H1 (cell line): ENCODE data around the gene MREG. TPM values are rescaled to one million over a fixed set of nuclear protein-coding genes. Genes with fewer than 3 reads are reported as not detected.

Experiments
- CTCF ChIA-PET: fragments of 300-600 bp; sonication (Branson Sonifier 250); formaldehyde crosslinking; loops from one replicate; lab custom pipeline; 2021; ENCODE audit not compliant: partially characterized antibody; lab: Charles Lee
- POLR2A ChIA-PET: fragments of 300-600 bp; sonication (Branson Sonifier 250); formaldehyde crosslinking; loops from one replicate; lab custom pipeline; 2021; ENCODE audit warnings: inconsistent platforms; ENCODE audit not compliant: partially characterized antibody; lab: Charles Lee
- DNase-seq, 2 experiments: peaks; one replicate each; pipeline versions ENCODE4 v3.0.0 to v3.0.0-alpha.2; 2010 to 2022; ENCODE audit warnings: low spot score in 2 of 2, low read depth in 1 of 2, mixed read lengths in 1 of 2
- FAIRE-seq: peaks from 2 replicates; lab custom pipeline; 2011; peaks lifted over from hg19 to GRCh38; lab: Jason Lieb, UNC
- H2AFZ ChIP-seq: 2 replicates; pipeline ENCODE4 v1.8.1; 2012; ENCODE audit warnings: low read length, inconsistent platforms
- H2AK5ac ChIP-seq: 2 replicates; pipeline ENCODE4 v1.6.1; 2013; ENCODE audit warnings: low read depth, low read length
- H2BK120ac ChIP-seq: replicated peaks from 2 replicates; pipeline ENCODE3; 2013; ENCODE audit warnings: low read depth, low read length, inconsistent platforms
- H2BK12ac ChIP-seq: 2 replicates; pipeline ENCODE4 v1.6.1; 2013; ENCODE audit warnings: low read depth, low read length
- H2BK15ac ChIP-seq: 2 replicates; pipeline ENCODE4 v1.6.1; 2013; ENCODE audit warnings: low read length
- H2BK20ac ChIP-seq: 2 replicates; pipeline ENCODE4 v1.6.1; 2013; ENCODE audit warnings: low read length
- H2BK5ac ChIP-seq: 2 replicates; pipeline ENCODE4 v1.6.1; 2013; ENCODE audit warnings: low read depth, low read length
- H3K14ac ChIP-seq: 2 replicates; pipeline ENCODE4 v1.6.1; 2013; ENCODE audit warnings: inconsistent platforms; ENCODE audit not compliant: insufficient read length
- H3K18ac ChIP-seq: 2 replicates; pipeline ENCODE4 v1.6.1; 2013; ENCODE audit warnings: low read length; ENCODE audit errors: extremely low read depth
- H3K23ac ChIP-seq: 2 replicates; pipeline ENCODE4 v1.6.1; 2013; ENCODE audit warnings: inconsistent platforms; ENCODE audit not compliant: insufficient read length
- H3K23me2 ChIP-seq: 2 replicates; pipeline ENCODE4 v1.6.1; 2013; ENCODE audit warnings: low read depth, low read length
- H3K27ac ChIP-seq: 2 replicates; pipeline ENCODE4 v1.6.1; 2011; ENCODE audit warnings: low read depth, low read length, inconsistent platforms
- H3K27me3 ChIP-seq, 4 experiments: replicated peaks in 1 of 4; 1 replicate in 1 of 4; 2 replicates in 3 of 4; pipeline versions ENCODE4 v1.6.1 to v1.8.1; 2011 to 2013; ENCODE audit warnings: low read length in 3 of 4, mild to moderate bottlenecking in 3 of 4, inconsistent platforms in 2 of 4, mixed read lengths in 2 of 4, moderate library complexity in 1 of 4; ENCODE audit not compliant: control insufficient read depth in 3 of 4, insufficient read depth in 3 of 4; ENCODE audit errors: extremely low read depth in 1 of 4
- H3K36me3 ChIP-seq, 4 experiments: 2 replicates each; pipeline versions ENCODE4 v1.6.1 to v1.8.1; 2011 to 2013; ENCODE audit warnings: mild to moderate bottlenecking in 4 of 4, low read length in 3 of 4, moderate library complexity in 2 of 4, control low read depth in 1 of 4, inconsistent platforms in 1 of 4; ENCODE audit not compliant: insufficient read depth in 4 of 4, control insufficient read depth in 2 of 4
- H3K4ac ChIP-seq: replicated peaks from 2 replicates; pipeline ENCODE3; 2013; ENCODE audit warnings: low read length, low read depth, mixed read lengths, inconsistent platforms; ENCODE audit not compliant: insufficient read length
- H3K4me1 ChIP-seq, 4 experiments: replicated peaks in 1 of 4; 1 replicate in 1 of 4; 2 replicates in 3 of 4; pipeline versions ENCODE4 v1.6.1 to v1.8.1; 2011 to 2013; ENCODE audit warnings: low read length in 3 of 4, inconsistent platforms in 2 of 4, mixed read lengths in 1 of 4; ENCODE audit not compliant: insufficient read depth in 4 of 4, control insufficient read depth in 3 of 4
- H3K4me2 ChIP-seq, 2 experiments: 2 replicates each; pipeline versions ENCODE4 v1.6.1 to v1.8.1; 2011 to 2013; ENCODE audit warnings: low read depth in 2 of 2, low read length in 2 of 2, control low read depth in 1 of 2, inconsistent platforms in 1 of 2, mild to moderate bottlenecking in 1 of 2; ENCODE audit not compliant: insufficient read depth in 1 of 2
- H3K4me3 ChIP-seq, 4 experiments: fragments of 200-600, 300-600 bp in 1 of 4; sonication (generic), shearing (Covaris generic), sonication (Bioruptor Twin) in 1 of 4; 2 replicates each; pipeline versions ENCODE4 v1.5.1 to v1.8.1; 2011 to 2016; ENCODE audit warnings: low read length in 4 of 4, low read depth in 3 of 4, control low read depth in 2 of 4, inconsistent platforms in 2 of 4, mild to moderate bottlenecking in 2 of 4, mixed read lengths in 1 of 4, moderate library complexity in 1 of 4; ENCODE audit not compliant: insufficient read depth in 2 of 4; ENCODE audit errors: extremely low read depth in 1 of 4
- H3K56ac ChIP-seq: replicated peaks from 2 replicates; pipeline ENCODE3; 2013; ENCODE audit warnings: low read depth, mild to moderate bottlenecking, mixed read lengths, low read length, inconsistent platforms; ENCODE audit not compliant: insufficient read length
- H3K79me1 ChIP-seq: 2 replicates; pipeline ENCODE4 v1.6.1; 2013; ENCODE audit warnings: low read depth, low read length, control low read depth
- H3K79me2 ChIP-seq, 2 experiments: 2 replicates each; pipeline versions ENCODE4 v1.6.1 to v1.8.1; 2012 to 2013; ENCODE audit warnings: low read length in 2 of 2, mild to moderate bottlenecking in 2 of 2, inconsistent platforms in 1 of 2; ENCODE audit not compliant: insufficient read depth in 2 of 2, control insufficient read depth in 1 of 2
- H3K9ac ChIP-seq, 4 experiments: replicated peaks in 1 of 4; 1 replicate in 1 of 4; 2 replicates in 3 of 4; pipeline versions ENCODE4 v1.6.1 to v1.8.1; 2011 to 2013; ENCODE audit warnings: low read depth in 3 of 4, low read length in 3 of 4, control low read depth in 2 of 4, mild to moderate bottlenecking in 2 of 4, moderate library complexity in 2 of 4, inconsistent platforms in 1 of 4; ENCODE audit errors: extremely low read depth in 1 of 4
- H3K9me3 ChIP-seq, 2 experiments: 2 replicates each; pipeline versions ENCODE4 v1.6.1 to v1.8.1; 2012 to 2013; ENCODE audit warnings: mild to moderate bottlenecking in 2 of 2, moderate library complexity in 2 of 2, control low read depth in 1 of 2, inconsistent platforms in 1 of 2, low read depth in 1 of 2, low read length in 1 of 2, mixed read lengths in 1 of 2; ENCODE audit not compliant: insufficient read depth in 2 of 2
- H4K20me1 ChIP-seq, 2 experiments: replicated peaks in 1 of 2; 2 replicates each; pipeline versions ENCODE3 to v1.8.1; 2011 to 2013; ENCODE audit warnings: inconsistent platforms in 2 of 2, low read length in 2 of 2, mild to moderate bottlenecking in 1 of 2; ENCODE audit not compliant: insufficient read depth in 2 of 2, control insufficient read depth in 1 of 2
- H4K5ac ChIP-seq: 2 replicates; pipeline ENCODE4 v1.6.1; 2013; ENCODE audit warnings: low read length, low read depth, mixed read lengths, inconsistent platforms; ENCODE audit not compliant: insufficient read length
- H4K8ac ChIP-seq: 2 replicates; pipeline ENCODE4 v1.8.0; 2013; ENCODE audit warnings: mild to moderate bottlenecking, moderate library complexity, low read length, inconsistent platforms; ENCODE audit not compliant: insufficient read depth; ENCODE audit errors: extremely low read depth
- H4K91ac ChIP-seq: replicated peaks from 2 replicates; pipeline ENCODE3; 2013; ENCODE audit warnings: low read length, mixed read lengths, inconsistent platforms; ENCODE audit not compliant: insufficient read length
- CBX5 ChIP-seq: fragments of 300-800, 300-1000 bp; sonication (generic); IDR thresholded peaks from 2 replicates; pipeline ENCODE4 v1.7.1; 2016; ENCODE audit warnings: antibody characterized with exemption, low read length, low read depth
- CREB1 ChIP-seq: IDR thresholded peaks from 2 replicates; pipeline ENCODE4 v1.6.1; 2012; ENCODE audit warnings: inconsistent platforms
- RXRA ChIP-seq: IDR thresholded peaks from 2 replicates; pipeline ENCODE4 v1.6.1; 2011; ENCODE audit warnings: low read depth, mild to moderate bottlenecking, low read length, moderate library complexity; ENCODE audit not compliant: insufficient read depth
- SP2 ChIP-seq: IDR thresholded peaks from 2 replicates; pipeline ENCODE4 v1.6.1; 2012; ENCODE audit warnings: mild to moderate bottlenecking, low read length, inconsistent platforms
- WGBS, 2 experiments: shearing (Covaris generic) in 1 of 2; methylation state at CpG; one replicate each; pipeline versions ENCODE4 v1.1.6 to v1.1.7; 2013 to 2015; ENCODE audit warnings: low lambda C conversion rate in 2 of 2, mixed read lengths in 2 of 2, inconsistent platforms in 1 of 2, low coverage in 1 of 2, missing lambda C conversion rate in 1 of 2; ENCODE audit not compliant: insufficient replicate concordance in 2 of 2, insufficient coverage in 1 of 2, insufficient read length in 1 of 2; ENCODE audit errors: extremely low coverage in 1 of 2, missing lambda C conversion rate in 1 of 2; 5-methylcytosine and 5-hydroxymethylcytosine counted together
- polyA plus RNA-seq, 7 experiments: library from polyadenylated mRNA; depleted of rRNA in 3 of 7; stranded (reverse) in 5 of 7; unstranded in 2 of 7; fragments of >200 nt in 5 of 7; fragments of 200-250 nt in 2 of 7; gene quantifications; 1 replicate in 5 of 7; 2 replicates in 1 of 7; 4 replicates in 1 of 7; pipeline versions ENCODE4 v1.2.1 to v1.2.3, GENCODE V29; 2011 to 2013; ENCODE audit warnings: missing spikeins in 2 of 7, mixed read lengths in 2 of 7
- total RNA-seq: library from RNA; stranded (reverse); fragmentation: NEBNext Ultra II Directional; extraction: Animal tissue kit (Norgen Biotek cat#: 25700); gene quantifications from 2 replicates; pipeline ENCODE4 v1.2.1, GENCODE V29; 2021

MREG gene
- total and polyA plus RNA-seq, 2 of the 8 experiments (the other 6 are each of a cell fraction or from before 2014, with no cell fraction given), result 7.5 to 31.9 TPM

DNA sequence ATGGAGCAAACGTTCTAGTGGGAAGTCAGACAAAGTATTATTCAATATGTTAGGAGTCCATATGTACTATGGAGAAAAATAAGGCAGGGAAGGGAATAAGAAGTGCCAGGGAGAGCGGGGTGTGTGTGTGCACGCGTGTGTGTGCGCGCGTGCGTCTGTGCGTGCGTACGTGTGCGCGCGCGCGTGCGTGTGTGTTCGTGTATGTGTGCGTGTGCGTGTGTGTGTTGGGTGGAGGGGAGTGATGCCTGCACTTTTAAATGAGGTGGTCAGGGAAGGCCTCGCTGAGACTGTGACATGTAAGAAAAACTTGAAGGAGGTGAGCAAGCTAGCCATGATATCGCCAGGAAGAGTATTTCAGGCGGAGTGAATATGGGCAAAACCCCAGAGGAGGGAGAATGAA is 1.6 kb upstream of the MREG start:
- H3K27me3 ChIP-seq, result no peaks in the 10 kb centered on the region
- H3K14ac ChIP-seq, result no peak overlapping the region
- no peak overlapping the region for H2BK120ac ChIP-seq
- ChIA-PET CTCF (interaction anchor here (0.8 to 12.0 kb wide), 2 partner anchors 9 to 21 kb away, joined by 3 to 165 read pairs; no protein-coding TSS in a partner anchor), POLR2A (no interaction called here)
- peaks cover 0 to 3% (median under 1%) of the 10 kb centered on the region in 4 experiments; a peak in 3 of 7 replicates for H3K4me1 ChIP-seq
- H3K36me3 ChIP-seq, result no peaks in the 10 kb centered on the region
- H4K8ac ChIP-seq, result no peak overlapping the region
- no peaks in the 10 kb centered on the region for H3K9me3 ChIP-seq
- H4K91ac ChIP-seq, result no peak overlapping the region
- H3K4me2 ChIP-seq, result no peak overlapping the region
- no peak overlapping the region for H3K18ac ChIP-seq
- no peak overlapping the region for H3K4me3 ChIP-seq
- no peaks in the 10 kb centered on the region for H3K79me1 ChIP-seq
- H2AK5ac ChIP-seq, result no peak overlapping the region
- H3K56ac ChIP-seq, result no peak overlapping the region
- H3K27ac ChIP-seq, result no peak overlapping the region
- H3K23ac ChIP-seq, result no peak overlapping the region
- no peak overlapping the region for H2BK12ac ChIP-seq
- H3K9ac ChIP-seq, result no peak overlapping the region; a peak in 1 of 7 replicates
- H4K20me1 ChIP-seq, result no peaks in the 10 kb centered on the region
- FAIRE-seq (no peak), DNase-seq (no peak)
- no peak overlapping the region for H2BK5ac ChIP-seq
- H3K4ac ChIP-seq, result no peak overlapping the region
- no peak overlapping the region for H2AFZ ChIP-seq
- 96% methylated on average over 23 of the region's 23 CpGs; no CpG with 5 or more reads in 1 of the 2 experiments for WGBS, 2 experiments
- H4K5ac ChIP-seq, result no peak overlapping the region
- peaks cover 2% of the 10 kb centered on the region; the same call in 1 of the 2 replicates for H3K23me2 ChIP-seq
- no peak overlapping the region for H2BK15ac ChIP-seq
- no peak overlapping the region for H2BK20ac ChIP-seq
- peaks cover 0 to 25% of the 10 kb centered on the region in 2 experiments; a peak in 3 of 4 replicates for H3K79me2 ChIP-seq
- TF ChIP-seq RXRA (no peak), SP2 (no peak), CBX5 (no peak), CREB1 (no peak)
